HG03045 (cell line): ENCODE results near the gene FAHD2B.
"Not testable (repeated sequence)": the region's sequence is repeated elsewhere in the genome, so short reads cannot be mapped to it uniquely, and the experiment has no call there.

ENCODE experiments used
- ATAC-seq: cut with Tn5 transposase; IDR thresholded peaks from one replicate; pipeline ENCODE4 v1.9.1; 2021; ENCODE audit warnings: mild to moderate bottlenecking, moderate library complexity; ENCODE audit not compliant: unreplicated experiment

Gene FAHD2B

GRCh38 chr2:97068722-97069121 is 26.0 kb downstream of the FAHD2B start:
- ATAC-seq, result not testable (repeated sequence)

GRCh38 chr2:97068074-97068473 is 26.6 kb downstream of the FAHD2B start:
- no peak for ATAC-seq

GRCh38 chr2:97067279-97068004 is 27.2 kb downstream of the FAHD2B start:
- ATAC-seq, result no peak

DNA sequence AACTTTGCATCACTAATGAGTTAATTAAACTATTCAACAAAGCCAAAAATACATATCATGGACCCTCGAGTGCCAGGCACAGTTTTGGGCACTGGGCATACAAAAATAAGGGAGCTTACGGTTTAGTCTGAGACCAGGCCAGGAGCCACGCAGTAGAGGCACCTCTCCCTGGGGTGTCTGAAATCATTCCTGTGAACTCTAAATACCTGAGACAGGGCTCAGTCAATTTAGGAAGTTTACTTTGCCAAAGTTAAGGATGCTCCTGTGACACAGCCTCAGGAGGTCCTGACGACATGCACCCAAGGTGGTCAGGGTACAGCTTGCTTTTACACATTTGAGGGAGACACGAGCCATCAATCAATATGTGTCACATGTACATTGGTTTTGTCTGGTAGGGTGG is 28.7 kb downstream of the FAHD2B start:
- ATAC-seq, result not testable (repeated sequence)

GRCh38 chr2:97062020-97062419 is 32.7 kb downstream of the FAHD2B start:
- not testable (repeated sequence) for ATAC-seq

GRCh38 chr2:97059782-97060181 is 34.9 kb downstream of the FAHD2B start:
- ATAC-seq, result not testable (repeated sequence)

DNA sequence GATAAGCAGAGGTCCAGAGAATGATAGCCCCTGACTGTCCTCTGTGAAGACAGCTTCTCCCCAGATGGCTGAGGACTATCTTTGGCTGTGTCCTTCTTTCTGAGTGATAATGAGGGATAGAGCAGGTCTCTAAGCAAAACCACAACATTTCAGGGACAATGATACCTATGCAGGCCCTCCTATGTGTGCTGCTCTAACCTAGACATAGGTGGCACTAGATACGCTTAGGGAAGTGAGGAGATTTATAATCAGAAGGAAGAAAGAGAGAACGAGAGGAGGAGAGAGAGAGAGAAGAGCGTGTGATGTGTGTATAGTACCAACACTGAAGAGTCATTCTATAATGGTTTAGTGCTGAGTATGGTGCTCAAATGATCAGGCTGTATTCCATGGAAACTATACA is 38.5 kb downstream of the FAHD2B start:
- not testable (repeated sequence) for ATAC-seq

GRCh38 chr2:97050032-97050431 is 44.6 kb downstream of the FAHD2B start:
- ATAC-seq, result not testable (repeated sequence)

GRCh38 chr2:97048448-97048847 is 46.2 kb downstream of the FAHD2B start:
- not testable (repeated sequence) for ATAC-seq

GRCh38 chr2:97046676-97047075 is 48.0 kb downstream of the FAHD2B start:
- not testable (repeated sequence) for ATAC-seq

DNA sequence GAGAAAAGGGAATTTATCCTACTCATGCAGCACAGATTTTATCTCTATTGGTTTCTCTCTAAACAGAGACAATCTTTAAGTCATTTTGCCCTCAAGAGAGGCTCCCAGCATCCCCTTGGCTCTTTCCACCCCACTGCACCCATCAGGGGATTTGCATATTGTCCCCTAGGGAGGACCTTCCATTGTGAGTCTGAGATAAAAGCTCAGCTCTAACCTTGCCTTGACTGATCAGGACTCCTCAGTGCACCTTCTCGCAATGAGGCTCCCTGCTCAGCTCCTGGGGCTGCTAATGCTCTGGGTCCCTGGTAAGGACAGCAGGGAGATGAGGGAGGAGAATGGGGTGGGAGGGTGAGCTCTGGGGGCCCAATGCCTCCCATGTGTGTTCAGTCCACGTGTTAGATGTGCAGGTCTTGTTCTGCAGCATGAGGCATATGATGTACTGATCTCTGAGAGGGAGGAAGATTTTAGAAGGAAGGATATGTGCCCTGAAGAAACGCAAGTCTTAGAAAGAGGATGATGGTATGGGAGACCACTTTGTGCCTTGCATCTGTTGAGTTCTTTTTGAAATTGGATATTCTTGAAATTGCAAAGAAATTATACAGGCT is 48.7 kb downstream of the FAHD2B start:
- not testable (repeated sequence) for ATAC-seq
